NT2/D1 (cell line): ENCODE data around the gene CNDP1.

Source experiments
- SUZ12 ChIP-seq: IDR thresholded peaks from 2 replicates; pipeline ENCODE4 v1.6.1; 2011; ENCODE audit not compliant: insufficient read length, insufficient read depth; ENCODE audit errors: extremely low read depth
- YY1 ChIP-seq: IDR thresholded peaks from 2 replicates; pipeline ENCODE4 v1.6.1; 2011; ENCODE audit not compliant: insufficient read length, insufficient read depth
- ZNF274 ChIP-seq: IDR thresholded peaks from 2 replicates; pipeline ENCODE4 v1.6.1; 2011; ENCODE audit warnings: mild to moderate bottlenecking, low read depth, low read length

- no peak for TF ChIP-seq ZNF274
- TF ChIP-seq YY1, result no peak
- TF ChIP-seq SUZ12, result no peak
These were observed 21.8 kb upstream of the CNDP1 start for GRCh38 chr18:74512321-74513053.
